Stimulated activated CD4-positive, alpha-beta T cell treated with anti-CD3 and anti-CD28 coated beads, TNF-alpha, amount 100 ng/mL, for 4 hours (primary cell): ENCODE results near the gene SORCS2.

ENCODE experiments used
- DNase-seq, 3 experiments: peaks; one replicate each; pipeline ENCODE4 v3.0.0-alpha.2; 2020; ENCODE audit warnings: low read depth in 3 of 3

Gene SORCS2

GRCh38 chr4:7663075-7663541 lies 470.8 kb downstream of the SORCS2 start:
- no peak for DNase-seq

GRCh38 chr4:7664106-7664505 lies 471.8 kb downstream of the SORCS2 start:
- DNase-seq = no peak

- DNase-seq = no peak
Observed at GRCh38 chr4:7665321-7665720, 473.0 kb downstream of the SORCS2 start.

DNA sequence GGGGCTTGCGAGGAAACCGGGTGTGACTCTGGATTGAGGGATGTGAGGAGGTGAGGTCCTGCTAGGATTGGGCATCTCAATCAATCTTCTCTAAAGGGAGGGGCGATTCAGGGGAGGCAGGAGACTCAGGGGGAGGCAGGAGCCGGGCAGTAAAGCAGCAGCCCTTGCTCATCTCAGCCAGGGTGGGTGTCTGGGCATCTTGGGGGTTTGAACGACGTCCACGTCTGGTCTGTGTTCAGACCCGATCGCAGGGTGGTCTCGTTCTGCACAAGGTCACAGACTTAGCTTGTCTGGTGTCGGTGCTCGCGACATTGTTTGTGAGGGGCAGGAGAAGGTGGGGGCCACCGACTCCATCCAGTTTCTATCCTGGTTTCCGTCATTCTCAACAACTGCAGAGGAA lies 473.7 kb downstream of the SORCS2 start:
- no peak for DNase-seq

DNA sequence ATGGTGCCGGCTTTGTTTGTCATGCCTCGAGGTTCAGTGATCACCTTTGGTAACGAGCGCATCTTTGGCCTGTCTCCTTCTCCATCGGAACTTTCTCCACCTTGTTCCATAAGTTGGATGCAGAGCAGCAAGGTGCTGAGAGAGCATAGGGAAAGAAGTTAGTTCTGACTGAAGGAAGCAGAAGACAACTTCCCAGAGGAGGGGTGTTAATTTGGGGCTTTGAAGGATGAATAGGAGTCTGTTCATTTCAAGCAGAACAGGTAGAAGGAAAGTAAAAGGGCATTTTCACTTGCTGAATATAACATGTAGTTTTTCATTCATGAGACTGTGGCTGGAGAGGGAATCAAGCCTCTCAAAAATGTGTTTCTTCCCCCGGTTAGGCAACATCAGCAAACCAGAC lies 474.4 kb downstream of the SORCS2 start:
- no peak for DNase-seq

- no peak for DNase-seq
Observed at GRCh38 chr4:7668271-7668670, 475.9 kb downstream of the SORCS2 start.

GRCh38 chr4:7668826-7669225 lies 476.5 kb downstream of the SORCS2 start:
- DNase-seq = no peak

- DNase-seq = no peak
Observed at GRCh38 chr4:7672601-7673000, 480.3 kb downstream of the SORCS2 start.

DNA sequence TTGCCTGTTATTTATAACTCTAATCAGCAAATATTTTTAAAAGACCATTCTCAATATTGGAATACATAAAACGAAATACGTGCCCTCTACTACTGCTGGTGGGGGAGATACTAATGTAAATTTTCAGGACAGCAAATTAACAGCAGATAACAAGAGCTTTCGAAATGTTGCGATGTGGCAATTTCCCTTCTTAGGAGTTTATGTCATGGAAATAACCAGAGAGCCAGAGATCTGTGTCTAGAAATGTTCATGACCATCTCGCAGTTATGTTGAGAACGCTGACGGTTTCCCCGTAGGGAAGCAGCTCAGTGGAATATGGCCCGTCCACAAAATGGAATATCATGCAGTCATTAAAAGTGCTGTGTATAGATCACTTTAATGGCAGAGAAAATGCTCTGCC lies 480.8 kb downstream of the SORCS2 start:
- DNase-seq = no peak

DNA sequence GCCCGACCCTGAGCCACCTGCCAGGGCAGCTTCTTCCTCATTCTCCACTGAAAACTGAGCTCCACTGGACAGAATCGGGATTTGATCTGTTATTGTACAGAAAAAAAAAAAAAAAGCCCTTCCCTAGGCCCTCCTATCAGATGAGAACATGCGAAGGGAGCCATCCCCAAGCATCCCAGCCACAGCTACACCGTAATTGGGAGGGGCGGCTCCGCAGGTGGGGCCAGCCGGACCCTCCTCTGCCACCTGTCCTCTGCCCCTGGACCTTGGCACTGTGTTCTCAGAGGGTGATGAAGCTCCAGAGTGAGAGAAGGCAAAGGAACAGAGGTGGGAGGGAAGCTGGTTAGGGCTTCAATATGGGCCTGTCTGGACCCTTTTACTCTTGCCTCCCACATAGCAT lies 482.4 kb downstream of the SORCS2 start:
- DNase-seq = no peak

- DNase-seq = no peak
Observed at GRCh38 chr4:7675136-7675535, 482.8 kb downstream of the SORCS2 start.

DNA sequence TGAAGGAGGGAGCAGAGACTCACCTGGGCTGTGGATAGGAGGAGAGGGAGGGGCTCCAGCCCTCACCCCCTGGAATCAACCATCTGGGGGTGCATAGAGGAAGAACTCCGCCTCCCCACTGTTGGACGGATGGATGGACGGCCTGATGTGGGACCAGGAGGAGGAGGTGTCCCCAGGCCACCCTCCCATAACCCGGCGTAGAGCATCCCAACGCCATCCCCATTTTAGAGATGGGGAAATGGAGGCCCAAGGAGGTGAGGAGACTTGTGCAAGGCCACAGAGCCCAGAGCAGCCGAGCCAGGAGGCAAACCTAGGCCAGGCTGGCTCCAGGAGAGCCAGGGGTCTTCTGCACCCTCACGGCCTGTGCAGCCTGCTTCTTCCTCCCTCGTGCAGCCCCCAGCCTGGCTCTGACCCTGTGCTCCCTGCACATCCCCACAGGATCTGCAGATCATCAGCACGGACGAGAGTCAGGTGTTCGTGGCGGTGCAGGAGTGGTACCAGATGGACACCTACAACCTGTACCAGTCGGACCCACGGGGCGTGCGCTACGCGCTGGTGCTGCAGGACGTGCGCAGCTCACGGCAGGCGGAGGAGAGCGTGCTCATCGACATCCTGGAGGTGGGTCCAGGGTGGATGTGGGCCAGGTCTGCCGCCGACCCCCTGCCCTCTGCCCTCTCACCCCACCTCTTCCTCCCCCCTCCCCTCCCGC lies 483.4 kb downstream of the SORCS2 start:
- DNase-seq = no peak

DNA sequence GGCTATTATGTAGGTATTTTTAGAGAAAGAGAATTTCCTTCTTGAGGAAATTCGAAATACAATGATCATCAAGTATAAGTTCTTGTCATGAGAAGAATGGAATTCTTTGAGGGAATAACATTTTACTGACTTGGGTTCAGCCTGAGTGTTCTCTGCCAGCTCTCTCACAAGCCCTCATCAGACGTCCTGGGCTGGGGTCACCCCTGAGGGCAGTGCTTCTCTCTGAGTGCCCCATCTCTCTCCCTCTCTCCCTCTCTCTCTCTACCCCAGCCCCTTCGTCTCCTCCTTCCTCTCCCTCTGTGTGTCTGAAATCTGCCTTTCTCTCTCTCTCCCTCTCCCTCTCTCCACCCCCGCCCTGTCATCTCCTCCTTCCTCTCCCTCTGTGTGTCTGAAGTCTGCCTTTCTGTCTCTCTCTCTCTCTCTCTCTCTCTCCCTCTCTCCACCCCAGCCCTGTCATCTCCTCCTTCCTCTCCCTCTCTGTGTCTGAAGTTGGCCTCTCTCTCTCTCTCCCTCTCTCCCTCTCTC lies 484.1 kb downstream of the SORCS2 start:
- no peak for DNase-seq

- no peak for DNase-seq
Observed at GRCh38 chr4:7677086-7677485, 484.7 kb downstream of the SORCS2 start.

- DNase-seq = no peak
Observed at GRCh38 chr4:7677799-7678301, 485.5 kb downstream of the SORCS2 start.

DNA sequence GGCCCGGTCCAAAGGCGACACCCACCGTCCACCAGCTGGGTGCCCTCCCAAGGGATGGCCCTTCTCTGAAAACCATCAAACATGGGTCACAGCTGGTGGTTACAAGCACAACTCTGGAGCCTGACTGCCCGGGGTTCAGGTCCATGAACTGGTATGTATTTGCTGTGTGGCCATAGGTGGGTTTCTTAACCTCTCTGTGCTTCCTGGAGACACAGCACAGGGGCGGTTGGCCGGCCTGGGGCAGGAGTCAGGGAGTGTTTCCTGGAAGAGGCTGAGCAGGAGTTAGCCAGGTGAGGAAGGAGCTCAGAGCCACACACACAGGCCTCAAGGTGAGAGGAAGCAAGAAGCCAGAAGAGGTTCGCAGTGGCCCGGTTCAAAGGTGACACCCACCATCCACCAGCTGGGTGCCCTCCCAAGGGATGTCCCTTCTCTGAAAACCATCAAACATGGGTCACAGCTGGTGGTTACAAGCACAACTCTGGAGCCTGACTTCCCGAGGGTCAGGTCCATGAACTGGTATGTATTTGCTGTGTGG lies 486.0 kb downstream of the SORCS2 start:
- DNase-seq = no peak

GRCh38 chr4:7679406-7680040 lies 487.2 kb downstream of the SORCS2 start:
- DNase-seq = no peak

DNA sequence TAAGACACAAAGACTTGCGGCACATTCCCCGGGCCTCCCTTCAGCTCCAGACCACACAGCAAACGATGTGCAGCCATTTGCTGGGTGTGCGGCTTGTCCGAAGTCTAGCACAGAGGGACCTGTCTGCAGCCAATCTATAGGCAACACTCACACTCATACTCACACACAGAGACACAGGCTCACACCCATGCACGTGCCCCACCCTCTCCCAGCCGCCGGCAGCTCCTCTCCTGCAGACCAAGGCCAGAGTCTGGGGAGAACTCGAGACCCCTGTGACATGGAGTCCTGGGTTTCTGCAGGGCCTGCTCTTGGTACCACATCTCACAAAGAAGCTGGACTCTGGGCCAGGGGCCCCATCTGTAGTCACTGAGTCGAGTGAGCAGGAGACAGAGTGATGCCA lies 487.8 kb downstream of the SORCS2 start:
- no peak for DNase-seq

DNA sequence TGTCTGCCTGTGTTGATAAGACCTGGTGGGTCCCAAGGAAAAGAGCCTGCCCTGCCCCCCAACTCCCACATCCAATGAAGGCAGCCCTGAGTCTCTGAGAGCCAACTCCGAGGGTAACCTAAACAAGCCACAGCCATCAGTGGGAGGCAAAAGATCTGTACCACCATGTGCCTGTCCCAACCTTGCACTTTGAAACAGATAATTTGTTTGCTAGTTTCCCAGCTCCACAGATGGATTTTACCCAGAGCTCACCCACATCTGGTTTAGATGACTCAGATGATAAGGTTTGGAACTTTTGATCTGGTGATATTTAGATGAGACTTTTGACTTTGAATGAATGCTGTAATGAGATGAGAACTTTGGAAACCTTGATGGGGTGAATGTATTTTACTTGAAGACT lies 488.4 kb downstream of the SORCS2 start:
- no peak for DNase-seq

GRCh38 chr4:7683126-7683703 lies 490.9 kb downstream of the SORCS2 start:
- DNase-seq = no peak

GRCh38 chr4:7684294-7684693 lies 492.0 kb downstream of the SORCS2 start:
- DNase-seq = no peak

GRCh38 chr4:7686070-7686870 lies 493.9 kb downstream of the SORCS2 start:
- no peak for DNase-seq
